Measurements from ENCODE around the gene CFAP90.

CFAP90 gene

GRCh38 chr5:7875151-7875550 is 24.2 kb upstream of the CFAP90 start:
- FAIRE-seq: no peak
- TF ChIP-seq, protein P1, sequence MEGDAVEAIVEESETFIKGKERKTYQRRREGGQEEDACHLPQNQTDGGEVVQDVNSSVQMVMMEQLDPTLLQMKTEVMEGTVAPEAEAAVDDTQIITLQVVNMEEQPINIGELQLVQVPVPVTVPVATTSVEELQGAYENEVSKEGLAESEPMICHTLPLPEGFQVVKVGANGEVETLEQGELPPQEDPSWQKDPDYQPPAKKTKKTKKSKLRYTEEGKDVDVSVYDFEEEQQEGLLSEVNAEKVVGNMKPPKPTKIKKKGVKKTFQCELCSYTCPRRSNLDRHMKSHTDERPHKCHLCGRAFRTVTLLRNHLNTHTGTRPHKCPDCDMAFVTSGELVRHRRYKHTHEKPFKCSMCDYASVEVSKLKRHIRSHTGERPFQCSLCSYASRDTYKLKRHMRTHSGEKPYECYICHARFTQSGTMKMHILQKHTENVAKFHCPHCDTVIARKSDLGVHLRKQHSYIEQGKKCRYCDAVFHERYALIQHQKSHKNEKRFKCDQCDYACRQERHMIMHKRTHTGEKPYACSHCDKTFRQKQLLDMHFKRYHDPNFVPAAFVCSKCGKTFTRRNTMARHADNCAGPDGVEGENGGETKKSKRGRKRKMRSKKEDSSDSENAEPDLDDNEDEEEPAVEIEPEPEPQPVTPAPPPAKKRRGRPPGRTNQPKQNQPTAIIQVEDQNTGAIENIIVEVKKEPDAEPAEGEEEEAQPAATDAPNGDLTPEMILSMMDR (IDR thresholded peaks at IDR 0.05; ENCODE audit: insufficient read depth, missing control alignments): no peak

DNA sequence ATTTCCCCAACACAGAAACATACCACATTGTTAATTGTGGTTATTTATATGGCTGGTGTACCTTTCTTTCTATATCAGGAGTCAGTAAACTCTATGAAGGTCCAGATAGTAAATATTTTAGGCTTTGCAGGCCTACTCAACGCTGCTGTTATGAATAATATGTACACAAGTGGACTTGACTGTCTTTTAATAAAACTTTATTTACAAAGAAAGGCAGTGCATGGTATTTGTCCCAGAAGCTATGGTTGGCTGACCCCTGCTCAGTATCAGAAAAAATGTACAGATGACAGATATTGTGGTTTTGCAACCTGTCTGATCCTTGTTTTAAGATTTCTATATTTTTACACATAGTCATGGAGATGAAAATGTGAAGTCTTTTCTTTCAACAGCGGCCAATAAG is 23.7 kb upstream of the CFAP90 start:
- FAIRE-seq (no peak), DNase-seq (ENCODE audit: insufficient read length, low spot score) (no peak)
- TF ChIP-seq, protein P1 (IDR thresholded peaks at IDR 0.05; ENCODE audit: insufficient read depth, missing control alignments): no peak

More at GRCh38 chr5:7875151-7875550, 24.2 kb upstream of the CFAP90 start:
- DNase-seq (ENCODE audit: insufficient read length, low spot score): no peak

DNA sequence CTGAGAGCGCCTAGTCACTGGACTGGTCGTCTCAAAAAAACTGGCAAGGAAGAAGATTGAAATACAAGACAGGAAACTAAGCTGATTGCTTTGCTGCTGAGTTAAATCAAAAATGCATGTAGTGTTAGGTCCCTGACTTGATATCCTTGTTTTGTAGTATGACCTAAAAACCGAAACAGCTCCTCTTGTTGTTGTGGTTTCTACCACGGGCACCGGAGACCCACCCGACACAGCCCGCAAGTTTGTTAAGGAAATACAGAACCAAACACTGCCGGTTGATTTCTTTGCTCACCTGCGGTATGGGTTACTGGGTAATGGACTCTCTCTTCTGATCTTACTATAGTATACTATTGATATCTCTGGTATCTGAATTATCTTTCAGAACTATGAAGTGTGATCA is 22.3 kb upstream of the CFAP90 start:
- TF ChIP-seq, protein P1 (IDR thresholded peaks at IDR 0.05; ENCODE audit: insufficient read depth, missing control alignments): no peak
- FAIRE-seq (no peak), DNase-seq (ENCODE audit: insufficient read length, low spot score) (no peak)

GRCh38 chr5:7872517-7873130 is 21.7 kb upstream of the CFAP90 start:
- FAIRE-seq (no peak), DNase-seq (ENCODE audit: insufficient read length, low spot score) (no peak)
- TF ChIP-seq, protein P1 (IDR thresholded peaks at IDR 0.05; ENCODE audit: insufficient read depth, missing control alignments): no peak

DNA sequence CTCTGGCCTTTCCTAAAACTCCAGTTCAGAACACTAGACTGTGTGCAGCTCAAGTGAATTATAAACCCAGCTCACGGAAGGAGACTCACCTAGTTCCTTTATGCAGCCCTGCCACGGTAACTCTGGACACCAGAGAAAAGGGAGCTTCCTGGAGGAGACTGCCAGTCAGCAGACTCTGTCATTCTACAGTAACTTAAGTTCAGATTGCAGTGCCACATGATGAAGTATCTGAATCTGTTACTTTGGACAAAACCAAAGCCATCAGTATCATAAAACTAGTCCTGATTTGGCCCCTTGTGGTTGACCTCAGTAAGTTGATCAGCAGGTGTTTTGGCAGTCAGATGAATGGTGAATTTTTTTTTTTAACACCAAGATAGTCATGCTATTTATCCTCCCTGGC is 20.7 kb upstream of the CFAP90 start:
- TF ChIP-seq, protein P1 (IDR thresholded peaks at IDR 0.05; ENCODE audit: insufficient read depth, missing control alignments): no peak
- FAIRE-seq (no peak), DNase-seq (ENCODE audit: insufficient read length, low spot score) (no peak)

DNA sequence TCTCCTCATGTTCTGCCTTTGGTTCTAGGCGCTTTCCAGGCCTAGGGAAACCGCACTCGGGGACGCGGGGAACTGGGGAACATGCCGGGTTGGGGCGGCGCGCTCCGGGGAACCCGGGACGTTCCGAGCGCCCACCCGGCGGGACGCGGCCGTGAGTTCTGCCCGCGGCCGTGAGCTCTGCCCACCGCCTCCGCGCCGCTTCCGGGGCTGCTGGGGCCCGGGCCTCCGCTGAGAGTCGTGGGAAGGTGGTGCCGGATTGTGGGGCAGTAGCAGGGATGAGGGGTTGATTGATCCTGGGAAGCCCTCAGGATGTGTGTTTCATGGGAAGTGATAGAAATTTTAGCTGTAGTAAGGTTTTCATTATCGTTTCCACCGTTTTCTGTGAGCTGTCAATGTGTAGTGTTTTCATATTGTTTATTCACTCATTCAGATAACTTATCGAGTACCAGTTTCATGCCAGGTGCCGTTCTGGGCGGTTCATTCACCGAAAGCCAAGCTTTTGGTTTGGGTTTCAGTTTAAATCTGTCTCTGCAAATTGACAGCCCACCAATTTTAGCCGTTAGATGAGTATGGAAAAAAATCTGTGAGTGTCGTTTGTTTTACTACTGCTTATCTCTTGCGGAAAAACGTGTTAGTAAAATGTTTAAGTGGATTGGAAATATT is 18.7 kb upstream of the CFAP90 start:
- FAIRE-seq (no peak), DNase-seq (ENCODE audit: insufficient read length, low spot score) (no peak)
- TF ChIP-seq, protein P1 (IDR thresholded peaks at IDR 0.05; ENCODE audit: insufficient read depth, missing control alignments): no peak
